GM12865 (cell line): ENCODE results near the gene OR1M1.
A peak's percentile ranks its signal among the peaks of the same experiment; 100 is the strongest.

ENCODE experiments used
- DNase-seq: peaks from one replicate; pipeline ENCODE4 v3.0.0; 2010; ENCODE audit warnings: low read depth
- H3K4me3 ChIP-seq: 2 replicates; pipeline ENCODE4 v1.5.1; 2011; ENCODE audit warnings: mild to moderate bottlenecking, low read depth, low read length, control low read depth
- CTCF ChIP-seq: IDR thresholded peaks from 2 replicates; pipeline ENCODE4 v1.5.1; 2011; ENCODE audit warnings: low read length, control low read depth, low read depth, inconsistent platforms; ENCODE audit not compliant: insufficient read depth; ENCODE audit errors: missing control alignments

The OR1M1 gene

GRCh38 chr19:9116547-9116946 lies 29.7 kb downstream of the OR1M1 start:
- no peak overlapping the region for H3K4me3 ChIP-seq
- DNase-seq, result no peak
- TF ChIP-seq CTCF, result no peak

GRCh38 chr19:9126900-9127405 lies 40.1 kb downstream of the OR1M1 start, which contains the start of gene OR7G3:
Gene OR7G3, minus strand, starts transcription at chr19:9126950. Its CDS starts 0 bp downstream, at chr19:9126950.
- no peak for TF ChIP-seq CTCF
- DNase-seq, result no peak
- no peak within 1 kb of the TSS for H3K4me3 ChIP-seq

GRCh38 chr19:9128171-9128570 lies 41.3 kb downstream of the OR1M1 start:
- TF ChIP-seq CTCF, result no peak
- no peak for DNase-seq
- H3K4me3 ChIP-seq, result no peak overlapping the region

- no peak overlapping the region for H3K4me3 ChIP-seq
- TF ChIP-seq CTCF, result no peak
- peak; percentile 5 for DNase-seq
These were observed 44.1 kb downstream of the OR1M1 start for GRCh38 chr19:9130965-9131364.

GRCh38 chr19:9132422-9132821 lies 45.6 kb downstream of the OR1M1 start:
- H3K4me3 ChIP-seq, result no peak overlapping the region
- no peak for TF ChIP-seq CTCF
- DNase-seq, result no peak

GRCh38 chr19:9139609-9140158 lies 52.8 kb downstream of the OR1M1 start:
- peak overlapping the region; percentile 96 for H3K4me3 ChIP-seq
- no peak for TF ChIP-seq CTCF
- no peak for DNase-seq
